B cell (primary cell): Measurements from ENCODE around the gene NHSL1.

Experiments
- EZH2 ChIP-seq: IDR thresholded peaks from 2 replicates; pipeline ENCODE4 v1.6.1; 2012; ENCODE audit warnings: borderline replicate concordance, low read depth, mild to moderate bottlenecking, moderate library complexity, low read length; ENCODE audit not compliant: insufficient read depth, poor library complexity, severe bottlenecking
- TF ChIP-seq, protein P1 (sequence below): fragments of 200-600 bp; IDR thresholded peaks from one replicate; pipeline ENCODE4 v1.8.0; 2022; ENCODE audit warnings: antibody characterized with exemption, mild to moderate bottlenecking

DNA sequence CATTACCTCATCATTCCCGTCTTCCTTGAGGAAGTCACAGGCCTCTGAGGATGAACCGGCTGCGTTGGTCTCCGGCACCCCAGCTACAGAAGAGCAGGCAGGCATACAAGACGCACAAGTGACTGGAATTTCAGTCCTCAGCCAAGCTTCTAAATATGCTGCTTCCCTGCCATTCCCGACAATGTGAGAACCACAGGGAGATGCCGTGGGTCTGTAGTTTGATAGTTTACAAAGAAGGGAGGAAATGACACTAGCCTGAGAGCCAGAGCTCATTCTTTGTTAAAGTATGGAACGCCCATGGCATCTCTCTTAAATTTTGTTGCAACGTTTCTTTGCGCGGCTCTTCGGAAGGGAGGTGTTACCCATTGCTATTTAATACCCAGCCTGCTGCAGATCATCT, 69.5 kb downstream of the NHSL1 start:
- TF ChIP-seq, protein P1, sequence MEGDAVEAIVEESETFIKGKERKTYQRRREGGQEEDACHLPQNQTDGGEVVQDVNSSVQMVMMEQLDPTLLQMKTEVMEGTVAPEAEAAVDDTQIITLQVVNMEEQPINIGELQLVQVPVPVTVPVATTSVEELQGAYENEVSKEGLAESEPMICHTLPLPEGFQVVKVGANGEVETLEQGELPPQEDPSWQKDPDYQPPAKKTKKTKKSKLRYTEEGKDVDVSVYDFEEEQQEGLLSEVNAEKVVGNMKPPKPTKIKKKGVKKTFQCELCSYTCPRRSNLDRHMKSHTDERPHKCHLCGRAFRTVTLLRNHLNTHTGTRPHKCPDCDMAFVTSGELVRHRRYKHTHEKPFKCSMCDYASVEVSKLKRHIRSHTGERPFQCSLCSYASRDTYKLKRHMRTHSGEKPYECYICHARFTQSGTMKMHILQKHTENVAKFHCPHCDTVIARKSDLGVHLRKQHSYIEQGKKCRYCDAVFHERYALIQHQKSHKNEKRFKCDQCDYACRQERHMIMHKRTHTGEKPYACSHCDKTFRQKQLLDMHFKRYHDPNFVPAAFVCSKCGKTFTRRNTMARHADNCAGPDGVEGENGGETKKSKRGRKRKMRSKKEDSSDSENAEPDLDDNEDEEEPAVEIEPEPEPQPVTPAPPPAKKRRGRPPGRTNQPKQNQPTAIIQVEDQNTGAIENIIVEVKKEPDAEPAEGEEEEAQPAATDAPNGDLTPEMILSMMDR: no peak
- no peak for TF ChIP-seq EZH2
